Stimulated activated CD4-positive, alpha-beta T cell treated with anti-CD3 and anti-CD28 coated beads, Interleukin-15, amount 100 ng/mL, for 24 hours (primary cell): ENCODE data around the gene BBS2.
"Not testable (repeated sequence)": the region's sequence is repeated elsewhere in the genome, so short reads cannot be mapped to it uniquely, and the experiment has no call there.

ENCODE experiments used
- DNase-seq: peaks from one replicate; pipeline ENCODE4 v3.0.0-alpha.2; 2020

BBS2 gene

DNA sequence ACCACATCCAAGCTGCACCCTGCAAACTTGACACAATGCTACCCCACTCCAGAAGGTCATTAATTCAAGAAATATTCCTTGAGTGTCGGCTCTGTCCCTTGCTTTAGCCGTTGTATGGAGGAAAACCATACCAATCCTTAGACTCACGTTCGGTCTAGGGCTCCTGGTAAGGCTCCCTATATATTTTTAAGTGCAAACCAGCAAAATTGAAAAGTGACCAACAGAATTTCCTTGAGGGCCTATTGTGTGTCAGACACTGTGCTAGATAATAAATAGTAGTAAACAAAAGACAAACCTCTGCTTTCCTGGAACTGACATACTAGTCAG lies 390 bp upstream of the BBS2 start:
- no peak for DNase-seq

DNA sequence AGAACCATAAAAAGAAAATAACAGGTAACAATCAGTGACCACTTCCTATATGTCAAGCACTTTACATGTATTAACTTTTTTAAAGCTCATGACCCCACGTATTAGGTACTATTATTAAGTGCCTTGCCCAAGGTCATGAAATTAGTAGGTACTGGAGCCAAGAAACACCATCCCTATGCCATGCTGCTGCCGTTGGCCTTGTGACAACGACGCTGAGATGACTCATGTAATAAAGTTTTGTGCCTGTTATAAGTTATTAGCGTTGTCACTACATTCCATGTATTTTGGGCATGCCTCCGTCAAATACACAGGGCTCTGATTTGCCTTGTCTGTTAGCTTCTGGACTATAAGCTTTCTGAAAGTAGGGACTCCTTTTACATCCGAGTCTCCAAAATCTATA lies 1.4 kb downstream of the BBS2 start:
- DNase-seq, result no peak

GRCh38 chr16:56517206-56517605 lies 2.6 kb downstream of the BBS2 start:
- no peak for DNase-seq

GRCh38 chr16:56515665-56516064 lies 4.2 kb downstream of the BBS2 start:
- DNase-seq, result no peak

DNA sequence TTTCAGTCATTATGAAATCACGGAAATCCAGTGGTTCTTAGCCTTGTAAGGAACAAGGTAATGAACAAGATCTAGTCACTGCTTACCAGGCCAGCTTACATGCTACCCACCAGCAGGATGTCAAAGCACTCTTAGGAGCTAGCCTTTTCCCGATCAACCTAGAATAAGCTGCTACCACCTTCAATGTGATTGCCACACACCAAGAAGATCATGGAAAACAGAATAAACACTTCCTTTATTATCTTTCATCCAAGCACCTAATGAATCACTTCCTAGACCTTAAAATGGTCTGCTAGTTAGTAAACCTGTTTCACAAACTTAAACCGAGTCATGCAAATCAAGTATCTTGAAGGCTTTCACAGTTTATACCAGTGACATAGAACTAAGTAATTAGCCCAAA lies 5.0 kb downstream of the BBS2 start:
- DNase-seq, result no peak

DNA sequence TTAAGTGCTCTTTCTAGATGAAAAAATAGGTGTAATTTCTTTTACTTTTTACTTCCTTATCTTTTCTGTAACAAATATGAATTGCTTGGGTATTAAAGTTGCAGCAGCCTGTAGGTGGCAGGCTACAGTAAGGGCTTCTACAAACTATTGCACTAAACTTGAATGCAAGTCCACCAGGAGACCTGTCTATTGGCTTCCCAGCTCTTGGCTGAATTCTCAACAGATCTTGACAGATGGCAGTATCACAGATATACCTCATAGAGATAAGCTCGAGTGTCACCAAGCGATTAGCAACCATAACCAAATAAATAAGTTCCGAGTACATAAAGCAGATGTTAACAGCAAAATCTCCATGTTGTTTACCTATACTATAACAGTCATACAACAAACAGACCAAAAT lies 5.9 kb downstream of the BBS2 start:
- peak; percentile 38 for DNase-seq

GRCh38 chr16:56513091-56513490 lies 6.7 kb downstream of the BBS2 start:
- no peak for DNase-seq

- no peak for DNase-seq
Observed at GRCh38 chr16:56512025-56512424, 7.8 kb downstream of the BBS2 start.

- DNase-seq, result no peak
Observed at GRCh38 chr16:56510544-56510943, 9.3 kb downstream of the BBS2 start.

DNA sequence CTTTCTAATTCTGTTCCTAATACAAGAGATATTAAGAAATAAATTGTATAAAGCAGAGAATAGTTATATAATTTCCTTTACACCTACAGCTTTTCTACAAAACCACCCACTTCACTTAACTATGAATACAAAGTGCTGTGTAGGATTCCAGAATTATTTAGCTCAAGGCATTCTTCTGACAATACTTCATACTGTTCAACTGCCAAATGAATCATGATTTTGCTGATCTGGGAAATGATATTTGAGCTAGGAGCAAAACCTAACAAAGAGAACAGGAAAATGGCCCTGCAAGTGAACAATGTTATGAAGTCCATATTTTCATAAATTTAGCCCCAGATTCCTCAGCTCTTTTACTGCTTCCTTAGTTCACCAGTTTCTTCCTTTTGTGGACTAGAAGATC lies 12.9 kb downstream of the BBS2 start:
- DNase-seq, result no peak

GRCh38 chr16:56505181-56505580 lies 14.6 kb downstream of the BBS2 start:
- DNase-seq, result no peak

DNA sequence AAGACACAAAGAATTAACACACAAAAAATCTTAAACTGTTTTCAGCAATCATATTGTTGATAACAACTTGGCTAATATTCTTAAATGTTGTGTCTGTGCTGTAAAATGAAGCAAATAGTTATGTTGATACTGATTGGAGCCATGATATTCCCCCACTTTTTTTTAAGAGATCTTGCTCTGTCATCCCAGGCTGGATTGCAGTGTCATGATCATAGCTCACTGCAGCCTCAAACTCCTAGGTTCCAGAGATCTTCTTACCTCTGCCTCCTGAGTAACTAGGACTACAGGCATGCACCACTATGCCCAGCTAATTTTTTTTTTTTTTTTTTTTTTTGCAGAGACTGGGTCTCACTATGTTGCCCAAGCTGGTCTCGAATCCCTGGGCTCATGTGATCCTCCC lies 26.0 kb downstream of the BBS2 start:
- no peak for DNase-seq

- no peak for DNase-seq
Observed at GRCh38 chr16:56493126-56493525, 26.7 kb downstream of the BBS2 start.

DNA sequence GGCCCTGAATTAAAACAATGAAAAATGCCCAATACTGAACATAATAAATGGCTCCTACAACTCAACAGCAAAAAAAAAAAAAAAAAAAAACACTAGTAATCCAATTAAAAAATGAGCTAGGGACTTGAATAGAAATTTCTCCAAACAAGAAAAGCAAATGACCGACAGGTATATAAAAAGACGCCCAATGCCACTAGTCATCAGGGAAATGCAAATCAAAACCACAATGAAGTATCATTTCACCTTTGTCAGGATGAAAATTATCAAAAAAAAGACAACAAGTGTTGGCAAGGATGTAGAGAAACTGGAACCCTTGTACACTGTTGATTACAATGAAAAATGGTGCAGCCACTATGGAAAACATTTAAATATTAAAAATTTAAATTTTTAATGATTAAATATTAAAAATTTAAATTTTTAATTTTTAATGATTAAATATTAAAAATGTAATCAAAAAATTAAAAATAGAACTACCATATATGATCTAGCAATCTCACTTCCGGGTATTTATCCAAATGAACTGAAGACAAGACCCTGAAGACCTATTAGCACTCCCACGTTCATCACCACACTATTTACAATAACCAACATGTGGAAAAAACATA lies 28.1 kb downstream of the BBS2 start:
- DNase-seq, result no peak

DNA sequence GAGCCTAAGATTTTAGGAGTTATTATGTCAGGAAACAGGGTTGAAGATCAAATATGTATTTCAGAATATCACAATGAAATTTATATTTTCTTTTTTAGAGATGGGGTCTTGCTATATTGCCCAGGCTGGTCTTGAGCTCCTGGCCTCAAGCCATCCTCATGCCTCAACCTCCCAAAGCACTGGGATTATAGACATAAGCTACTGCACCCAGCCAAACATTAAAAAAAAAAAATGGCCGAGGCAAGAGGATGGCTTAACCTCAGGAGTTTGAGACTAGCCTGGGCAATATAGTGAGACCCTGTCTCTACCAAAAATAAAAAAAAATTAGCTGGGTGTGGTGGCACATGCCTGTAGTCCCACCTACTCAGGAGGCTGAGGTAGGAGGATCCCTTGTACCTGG lies 31.0 kb downstream of the BBS2 start:
- DNase-seq, result not testable (repeated sequence)

- no peak for DNase-seq
Observed at GRCh38 chr16:56488035-56488434, 31.8 kb downstream of the BBS2 start.

GRCh38 chr16:56483394-56483793 lies 36.4 kb downstream of the BBS2 start:
- DNase-seq, result no peak

GRCh38 chr16:56482683-56483236 lies 37.1 kb downstream of the BBS2 start:
- DNase-seq, result no peak

DNA sequence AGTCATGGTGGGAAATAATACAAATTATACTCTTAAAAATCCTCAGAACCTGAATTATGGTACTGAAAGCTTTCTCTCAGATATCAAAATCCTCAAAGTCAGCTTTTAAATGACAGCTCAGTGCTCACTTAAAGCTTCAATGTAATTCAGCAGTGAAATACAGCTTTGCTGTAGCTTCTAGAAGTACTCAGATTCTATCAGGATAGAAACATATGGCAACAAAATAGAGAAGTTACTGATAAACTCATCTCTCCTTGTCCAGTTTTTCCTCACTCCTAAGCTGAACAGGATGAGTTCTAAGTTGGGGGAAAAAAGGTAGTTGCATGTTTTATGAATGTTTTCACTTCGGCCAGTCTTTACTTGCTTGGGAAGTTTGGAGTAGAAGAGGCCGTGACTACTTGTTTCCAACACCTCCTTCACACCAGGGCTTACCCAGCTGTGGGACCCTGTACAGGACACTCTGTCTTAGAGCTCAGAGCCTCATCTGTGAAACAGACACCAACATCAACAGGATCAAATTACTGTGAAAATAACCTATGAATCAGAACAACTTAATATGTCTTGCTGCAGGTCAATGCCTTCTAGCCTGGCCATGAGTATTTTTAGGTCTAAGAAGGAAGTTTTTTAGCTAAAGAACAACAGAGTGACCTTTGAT lies 38.2 kb downstream of the BBS2 start:
- DNase-seq, result no peak

- no peak for DNase-seq
Observed at GRCh38 chr16:56480776-56481467, 38.9 kb downstream of the BBS2 start.

GRCh38 chr16:56479469-56479868 lies 40.4 kb downstream of the BBS2 start:
- DNase-seq, result no peak

GRCh38 chr16:56478281-56479049 lies 41.4 kb downstream of the BBS2 start:
- DNase-seq, result no peak

GRCh38 chr16:56477096-56477878 lies 42.5 kb downstream of the BBS2 start:
- DNase-seq, result peak; percentile 30
